NB4 (cell line): ENCODE data around the gene MAPK11.

Experiments
- DNase-seq: peaks from one replicate; pipeline ENCODE4 v3.0.0; 2010; ENCODE audit warnings: low read depth
- H3K4me3 ChIP-seq: one replicate; pipeline ENCODE4 v1.5.1; 2011; ENCODE audit warnings: mild to moderate bottlenecking, low read depth, low read length, moderate library complexity
- CTCF ChIP-seq: IDR thresholded peaks from one replicate; pipeline ENCODE4 v1.5.1; 2012; ENCODE audit warnings: low read depth, low read length
- MYC ChIP-seq: IDR thresholded peaks from 2 replicates; pipeline ENCODE4 v1.6.1; 2011; ENCODE audit warnings: low read depth, low read length
- POLR2A ChIP-seq: IDR thresholded peaks from 2 replicates; pipeline ENCODE4 v1.6.1; 2011; ENCODE audit warnings: mild to moderate bottlenecking; ENCODE audit not compliant: insufficient read length; ENCODE audit errors: extremely low read depth
- TF ChIP-seq, protein P1 (sequence below): IDR thresholded peaks from 2 replicates; pipeline ENCODE4 v1.6.1; 2011; ENCODE audit warnings: low read depth, low read length

MAPK11 gene

GRCh38 chr22:50269970-50270665 lies at the start of gene MAPK11:
MAPK11 (minus strand) TSS chr22:50270380; CDS start chr22:50270292, 88 bp downstream.
- H3K4me3 ChIP-seq, result peak within 1 kb of the TSS; percentile 34
- no peak for TF ChIP-seq MYC
- TF ChIP-seq POLR2A, result no peak
- TF ChIP-seq, protein P1, sequence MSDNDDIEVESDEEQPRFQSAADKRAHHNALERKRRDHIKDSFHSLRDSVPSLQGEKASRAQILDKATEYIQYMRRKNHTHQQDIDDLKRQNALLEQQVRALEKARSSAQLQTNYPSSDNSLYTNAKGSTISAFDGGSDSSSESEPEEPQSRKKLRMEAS, result no peak
- no peak for TF ChIP-seq CTCF
- DNase-seq, result peak; percentile 65

DNA sequence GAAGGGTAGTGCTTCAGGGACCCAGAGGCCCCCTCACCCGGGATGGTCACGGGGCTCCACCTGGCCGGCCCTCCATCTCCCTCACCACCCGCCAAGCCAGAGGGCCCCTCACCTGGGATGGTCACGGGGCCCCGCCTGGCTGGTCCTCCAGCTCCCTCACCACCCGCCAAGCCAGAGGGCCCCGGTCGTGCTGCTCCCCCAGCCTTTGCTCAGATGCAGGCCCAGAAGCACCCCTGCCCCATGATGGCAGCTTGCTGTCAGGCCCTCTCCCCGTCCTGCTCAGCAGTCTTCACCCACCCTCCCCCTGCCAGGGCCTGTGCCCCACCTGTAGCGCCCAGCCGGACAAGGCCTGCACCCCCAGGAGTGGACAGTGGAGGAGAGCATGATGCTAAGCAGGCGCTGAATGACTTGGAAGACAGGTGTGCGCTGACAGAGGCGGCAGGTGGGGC lies 49.3 kb upstream of the MAPK11 start:
- no peak for TF ChIP-seq MYC
- TF ChIP-seq CTCF, result no peak
- TF ChIP-seq, protein P1, result no peak
- no peak for TF ChIP-seq POLR2A
- no peak overlapping the region for H3K4me3 ChIP-seq
- DNase-seq, result no peak

DNA sequence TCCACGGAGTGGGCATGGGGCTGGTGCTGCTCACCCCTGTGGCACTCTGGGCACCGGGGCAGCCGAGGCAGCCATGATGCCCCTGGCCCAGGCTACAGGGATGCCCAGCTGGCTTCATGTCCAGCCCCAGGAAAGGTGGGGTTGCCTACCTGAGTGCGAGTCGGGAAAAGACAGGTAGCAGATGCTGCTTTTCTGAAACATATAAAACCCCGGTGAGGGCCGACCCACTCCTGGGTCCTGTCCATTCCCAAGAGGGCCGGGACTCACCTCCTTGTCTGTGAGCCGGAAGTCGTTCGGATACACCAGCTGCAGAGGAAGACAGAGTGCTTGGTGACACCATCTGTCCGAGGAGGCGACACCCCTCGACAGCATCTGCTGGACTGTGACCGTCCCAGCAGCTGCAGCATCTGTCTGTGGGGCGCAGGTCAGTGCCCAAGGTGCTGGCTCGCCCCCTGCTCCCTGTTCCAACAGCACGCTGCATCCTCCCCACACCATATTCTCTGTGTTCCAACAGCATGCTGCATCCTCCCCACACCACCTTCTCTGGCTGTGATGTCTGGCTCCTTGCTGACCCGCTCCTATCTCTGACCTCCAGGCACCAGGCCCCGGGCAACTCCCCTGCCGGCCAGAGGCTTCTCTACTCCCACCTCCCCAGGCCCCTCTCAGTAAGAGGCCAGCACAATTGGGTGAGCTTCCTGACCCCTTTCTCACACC lies 48.7 kb upstream of the MAPK11 start:
- TF ChIP-seq MYC (no peak), POLR2A (no peak)
- TF ChIP-seq, protein P1, result no peak
- no peak overlapping the region for H3K4me3 ChIP-seq
- DNase-seq, result no peak

DNA sequence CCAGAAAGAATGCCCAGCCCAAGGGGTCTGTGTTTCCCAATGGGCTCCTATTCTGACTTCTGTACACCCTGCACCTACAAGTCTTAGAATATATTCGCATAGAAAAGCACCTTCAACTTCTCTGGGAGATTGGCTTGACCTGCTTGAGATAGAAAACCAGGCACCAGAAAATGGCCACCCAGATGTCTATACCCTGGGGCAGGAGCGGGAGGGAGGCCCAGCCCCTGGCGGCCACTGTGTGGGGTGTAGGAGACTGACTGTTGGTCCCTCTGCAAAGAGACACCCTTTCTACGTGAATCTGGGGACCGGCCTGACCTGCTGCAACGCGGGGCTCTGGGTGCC lies 48.1 kb upstream of the MAPK11 start:
- H3K4me3 ChIP-seq, result no peak overlapping the region
- TF ChIP-seq CTCF, result no peak
- TF ChIP-seq, protein P1, result no peak
- TF ChIP-seq POLR2A, result no peak
- TF ChIP-seq MYC, result no peak
- DNase-seq, result no peak

DNA sequence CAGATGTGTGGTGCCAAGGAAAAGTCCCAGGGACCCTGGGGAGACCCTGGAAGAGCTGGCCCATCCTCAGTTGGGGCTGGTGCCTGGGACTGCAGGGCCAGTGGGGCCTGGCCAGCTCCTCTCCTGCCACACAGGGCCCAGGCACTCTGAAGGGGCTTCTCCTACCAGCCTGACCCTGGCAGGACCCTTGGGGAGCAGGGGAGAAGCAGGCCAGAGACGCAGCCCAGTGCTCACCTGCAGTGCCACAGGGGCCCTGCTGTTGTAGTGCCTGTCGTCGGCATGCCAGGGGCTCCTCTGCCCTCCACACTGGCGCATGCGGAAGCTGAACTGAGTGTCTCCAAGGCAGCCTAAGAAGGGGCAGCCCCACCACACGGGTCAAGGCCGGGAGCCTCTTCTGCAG lies 47.5 kb upstream of the MAPK11 start:
- no peak for TF ChIP-seq CTCF
- TF ChIP-seq POLR2A, result no peak
- no peak for TF ChIP-seq MYC
- TF ChIP-seq, protein P1, result no peak
- DNase-seq, result no peak
- no peak overlapping the region for H3K4me3 ChIP-seq

DNA sequence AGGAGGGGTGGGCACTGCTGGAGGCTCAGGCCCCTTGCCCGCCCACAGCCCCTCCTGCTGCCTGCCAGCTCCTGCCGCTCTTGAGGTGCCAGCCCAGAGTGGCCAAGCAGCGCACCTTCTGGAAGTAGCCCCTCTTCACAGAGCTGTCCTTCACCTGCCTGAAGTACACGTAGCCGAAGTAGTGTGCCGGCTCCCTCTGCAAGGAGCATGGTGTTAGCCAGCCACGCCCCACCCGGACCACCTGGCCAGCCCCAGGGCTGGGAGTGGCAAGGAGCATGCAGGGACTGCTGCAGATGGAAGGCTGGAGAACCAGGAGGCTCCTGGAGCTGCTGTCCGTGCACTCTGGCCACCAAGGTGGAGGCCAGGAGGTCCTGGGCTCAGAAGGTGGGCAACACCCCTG lies 47.0 kb upstream of the MAPK11 start:
- H3K4me3 ChIP-seq, result no peak overlapping the region
- TF ChIP-seq MYC (no peak), POLR2A (no peak), CTCF (no peak)
- TF ChIP-seq, protein P1, result no peak
- no peak for DNase-seq
